Medulla oblongata (tissue), 1 donor: ENCODE measurements around the gene ZNF316.
"Not testable (repeated sequence)": the region's sequence is repeated elsewhere in the genome, so short reads cannot be mapped to it uniquely, and the experiment has no call there.

Experiments
- DNase-seq: peaks from one replicate; pipeline ENCODE4 v3.0.0-alpha.2; 2015; ENCODE audit errors: extremely low spot score

The ZNF316 gene

DNA sequence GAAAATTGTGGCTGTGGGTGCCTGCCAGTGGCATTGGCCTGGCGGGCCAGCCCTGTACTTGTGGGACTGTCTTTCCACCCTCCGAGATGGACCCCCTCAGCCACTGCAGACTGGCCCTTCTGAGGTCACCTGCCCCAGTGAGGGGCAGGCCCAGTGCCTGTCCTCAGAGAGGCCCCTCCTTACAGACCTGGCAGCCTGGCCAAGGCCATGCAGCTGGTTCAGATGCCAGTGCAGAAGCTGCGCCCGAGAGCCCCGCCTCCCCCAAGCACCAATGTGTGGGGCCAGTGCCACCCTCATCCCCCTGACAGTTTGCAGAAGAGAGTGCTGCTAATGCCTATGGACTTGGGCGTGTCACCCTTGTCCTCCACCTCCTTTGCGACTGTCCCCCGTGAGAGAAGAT, 10.0 kb downstream of the ZNF316 start:
- DNase-seq = no peak

DNA sequence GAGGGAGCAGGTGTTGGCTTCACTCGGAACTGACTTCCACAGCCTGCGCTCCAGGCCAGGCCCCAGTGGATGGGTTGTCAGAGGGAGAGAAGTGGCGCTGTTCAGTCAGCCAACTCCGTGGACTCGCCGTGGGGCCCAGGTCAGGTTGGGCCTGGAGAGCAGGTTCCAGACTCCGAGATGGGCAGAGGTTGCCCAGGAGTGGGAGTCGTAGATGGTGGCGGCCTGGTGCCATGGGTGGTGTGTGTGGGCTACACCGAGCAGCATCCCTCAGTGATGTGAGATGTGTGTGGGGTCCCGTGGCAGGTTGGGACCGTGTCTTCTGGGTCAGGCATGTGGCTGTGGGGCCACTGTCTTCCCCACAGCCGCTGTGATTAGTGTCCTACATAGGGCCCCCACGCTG, 10.4 kb downstream of the ZNF316 start:
- no peak for DNase-seq

DNA sequence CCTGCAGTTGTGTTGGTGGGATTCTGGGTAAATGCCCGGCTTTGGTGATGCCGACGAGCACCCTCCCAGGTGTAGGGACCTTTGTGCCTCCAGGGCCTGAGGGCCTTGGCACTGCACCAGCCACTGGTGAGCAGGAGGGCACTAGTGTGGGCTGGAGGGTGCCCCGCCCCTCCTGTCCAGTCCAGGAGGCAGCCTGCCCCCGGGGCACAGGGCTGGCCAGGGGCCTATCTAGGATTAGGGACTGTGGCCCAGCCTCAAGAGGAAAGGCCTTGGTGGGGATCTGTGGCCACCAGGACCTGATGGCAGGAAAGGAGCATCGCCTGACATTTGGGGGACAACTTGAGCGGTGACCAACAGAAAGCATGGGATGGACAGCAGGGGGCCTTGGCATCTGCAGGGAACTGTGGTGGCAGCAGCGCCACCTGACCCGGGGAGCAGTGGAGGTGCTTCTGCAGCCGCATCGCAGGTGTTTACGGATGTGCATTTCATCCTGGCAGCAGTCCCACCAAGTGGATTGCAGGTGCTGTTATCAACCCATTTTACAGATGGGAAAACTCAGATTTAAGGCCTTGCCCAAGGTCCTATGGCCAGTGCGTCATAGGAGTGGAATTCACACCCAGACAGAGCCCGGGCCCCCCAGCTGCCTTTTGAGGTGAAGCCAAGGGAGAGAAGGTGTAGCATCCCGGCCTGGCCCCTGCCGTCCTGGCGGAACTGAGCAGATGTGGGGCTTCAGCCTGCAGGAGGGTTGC, 11.1 kb downstream of the ZNF316 start:
- no peak for DNase-seq

DNA sequence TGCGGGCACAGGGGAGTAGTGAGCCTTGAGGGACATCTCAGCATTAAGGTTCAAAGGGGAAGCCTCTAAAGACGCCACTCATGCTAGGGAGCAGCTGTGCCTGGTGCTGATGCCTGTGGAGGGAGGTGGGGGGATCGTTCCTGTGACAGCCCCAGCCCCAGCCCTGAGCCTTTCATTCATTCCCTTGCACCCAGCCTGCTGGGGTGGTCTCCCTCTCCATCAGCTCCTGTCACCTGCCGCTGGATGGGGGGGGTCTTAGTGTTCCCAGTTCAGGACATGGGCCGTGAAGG, 11.6 kb downstream of the ZNF316 start:
- no peak for DNase-seq

GRCh38 chr7:6649241-6649961, 12.3 kb downstream of the ZNF316 start:
- DNase-seq = no peak

- DNase-seq = no peak
Observed at GRCh38 chr7:6650086-6650485, 13.0 kb downstream of the ZNF316 start.

DNA sequence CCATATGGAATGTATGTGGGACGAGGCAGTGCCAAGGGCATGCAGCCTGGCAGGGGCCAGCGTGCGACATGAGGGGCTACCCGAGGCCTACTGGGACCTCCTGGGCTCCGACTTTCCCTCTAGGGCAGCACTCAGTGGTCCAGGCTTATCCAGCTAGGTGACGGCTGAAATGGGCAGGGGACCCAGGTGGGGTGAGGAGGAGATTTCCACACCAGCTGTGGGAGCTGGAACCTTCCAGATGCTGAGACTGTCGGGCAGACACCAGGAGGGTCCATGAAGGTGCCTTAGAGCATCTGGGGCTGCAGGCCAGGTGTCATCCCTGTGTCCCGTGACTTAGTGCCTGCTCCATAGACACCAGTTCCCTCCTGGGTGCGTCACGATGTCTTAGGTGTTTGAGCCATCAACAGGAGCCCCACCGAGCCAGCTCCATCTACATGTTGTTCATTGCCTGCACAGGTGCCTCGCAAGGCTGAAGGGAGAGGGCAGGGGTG, 13.4 kb downstream of the ZNF316 start:
- DNase-seq = no peak

- no peak for DNase-seq
Observed at GRCh38 chr7:6651851-6652445, 14.8 kb downstream of the ZNF316 start.

DNA sequence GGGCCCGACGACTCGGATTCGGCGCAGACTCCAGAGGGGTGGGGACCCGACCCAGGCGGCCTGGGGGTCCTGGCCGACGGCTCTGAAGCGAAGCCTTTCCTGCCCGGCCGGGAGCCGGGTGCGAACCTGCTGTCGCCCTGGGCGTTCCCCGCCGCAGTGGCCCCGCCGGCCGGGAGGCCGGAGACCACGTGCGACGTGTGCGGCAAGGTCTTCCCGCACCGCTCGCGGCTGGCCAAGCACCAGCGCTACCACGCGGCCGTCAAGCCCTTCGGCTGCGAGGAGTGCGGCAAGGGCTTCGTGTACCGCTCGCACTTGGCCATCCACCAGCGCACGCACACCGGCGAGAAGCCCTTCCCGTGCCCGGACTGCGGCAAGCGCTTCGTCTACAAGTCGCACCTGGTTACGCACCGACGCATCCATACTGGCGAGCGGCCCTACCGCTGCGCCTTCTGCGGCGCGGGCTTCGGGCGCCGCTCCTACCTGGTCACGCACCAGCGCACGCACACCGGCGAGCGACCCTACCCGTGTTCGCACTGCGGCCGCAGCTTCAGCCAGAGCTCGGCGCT, 15.4 kb downstream of the ZNF316 start:
- no peak for DNase-seq

DNA sequence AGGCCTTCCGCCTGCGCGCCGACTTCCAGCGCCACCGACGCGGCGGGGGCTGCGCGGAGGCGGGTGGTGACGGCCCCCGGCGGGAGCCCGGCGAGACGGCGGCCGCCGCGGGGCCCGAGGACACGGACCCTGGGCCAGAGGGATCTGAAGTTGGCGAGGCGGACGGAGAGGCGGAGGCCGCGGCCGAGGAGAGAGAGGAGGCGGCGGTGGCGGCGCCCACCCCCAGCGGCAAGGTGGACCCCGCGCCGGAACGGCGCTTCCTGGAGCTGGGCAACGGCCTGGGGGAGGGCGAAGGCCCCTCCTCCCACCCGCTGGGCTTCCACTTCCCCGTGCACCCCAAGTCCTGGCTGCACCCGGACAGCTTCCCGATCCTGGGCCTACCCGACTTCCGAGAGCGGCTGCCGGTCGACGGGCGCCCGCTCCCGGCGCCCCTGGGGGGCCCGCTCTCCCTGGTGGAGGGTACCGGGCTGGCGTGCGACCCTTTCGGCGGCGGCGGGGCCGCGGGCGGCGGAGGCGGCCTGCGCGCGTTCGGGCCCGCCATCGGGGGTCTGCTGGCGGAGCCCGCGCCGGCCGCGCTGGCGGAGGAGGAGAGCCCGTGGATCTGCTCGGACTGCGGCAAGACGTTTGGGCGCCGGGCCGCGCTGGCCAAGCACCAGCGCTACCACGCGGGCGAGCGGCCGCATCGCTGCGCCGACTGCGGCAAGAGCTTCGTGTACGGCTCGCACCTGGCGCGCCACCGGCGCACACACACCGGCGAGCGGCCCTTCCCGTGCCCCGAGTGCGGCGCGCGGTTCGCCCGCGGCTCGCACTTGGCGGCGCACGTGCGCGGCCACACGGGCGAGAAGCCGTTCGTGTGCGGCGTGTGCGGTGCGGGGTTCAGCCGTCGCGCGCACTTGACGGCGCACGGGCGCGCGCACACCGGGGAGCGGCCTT, 16.2 kb downstream of the ZNF316 start:
- no peak for DNase-seq

DNA sequence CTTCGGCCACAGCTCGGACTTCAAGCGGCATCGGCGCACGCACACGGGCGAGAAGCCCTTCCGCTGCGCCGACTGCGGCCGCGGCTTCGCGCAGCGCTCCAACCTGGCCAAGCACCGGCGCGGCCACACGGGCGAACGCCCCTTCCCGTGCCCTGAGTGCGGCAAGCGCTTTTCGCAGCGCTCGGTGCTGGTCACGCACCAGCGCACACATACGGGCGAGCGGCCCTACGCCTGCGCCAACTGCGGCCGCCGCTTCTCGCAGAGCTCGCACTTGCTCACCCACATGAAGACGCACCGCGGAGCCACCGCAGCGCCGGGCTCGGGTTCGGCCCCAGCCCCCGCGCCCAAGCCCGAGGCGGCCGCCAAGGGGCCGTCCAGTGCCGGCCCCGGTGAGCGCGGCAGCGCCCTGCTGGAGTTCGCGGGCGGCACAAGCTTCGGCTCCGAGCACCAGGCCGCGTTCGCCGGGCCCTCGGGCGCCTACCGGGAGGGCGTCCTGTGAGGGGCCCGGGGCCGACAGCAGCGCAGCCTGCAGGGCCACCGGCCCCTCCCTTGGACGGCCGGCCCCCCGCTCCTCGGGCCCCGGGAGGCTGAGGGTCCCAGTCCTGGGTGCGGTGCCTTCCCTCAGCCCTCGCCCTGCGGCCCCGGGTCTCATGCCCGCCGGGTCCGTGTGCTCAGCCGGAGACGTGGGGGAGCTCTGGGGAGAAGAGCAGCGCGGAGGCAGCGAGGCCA, 17.2 kb downstream of the ZNF316 start:
- no peak for DNase-seq

DNA sequence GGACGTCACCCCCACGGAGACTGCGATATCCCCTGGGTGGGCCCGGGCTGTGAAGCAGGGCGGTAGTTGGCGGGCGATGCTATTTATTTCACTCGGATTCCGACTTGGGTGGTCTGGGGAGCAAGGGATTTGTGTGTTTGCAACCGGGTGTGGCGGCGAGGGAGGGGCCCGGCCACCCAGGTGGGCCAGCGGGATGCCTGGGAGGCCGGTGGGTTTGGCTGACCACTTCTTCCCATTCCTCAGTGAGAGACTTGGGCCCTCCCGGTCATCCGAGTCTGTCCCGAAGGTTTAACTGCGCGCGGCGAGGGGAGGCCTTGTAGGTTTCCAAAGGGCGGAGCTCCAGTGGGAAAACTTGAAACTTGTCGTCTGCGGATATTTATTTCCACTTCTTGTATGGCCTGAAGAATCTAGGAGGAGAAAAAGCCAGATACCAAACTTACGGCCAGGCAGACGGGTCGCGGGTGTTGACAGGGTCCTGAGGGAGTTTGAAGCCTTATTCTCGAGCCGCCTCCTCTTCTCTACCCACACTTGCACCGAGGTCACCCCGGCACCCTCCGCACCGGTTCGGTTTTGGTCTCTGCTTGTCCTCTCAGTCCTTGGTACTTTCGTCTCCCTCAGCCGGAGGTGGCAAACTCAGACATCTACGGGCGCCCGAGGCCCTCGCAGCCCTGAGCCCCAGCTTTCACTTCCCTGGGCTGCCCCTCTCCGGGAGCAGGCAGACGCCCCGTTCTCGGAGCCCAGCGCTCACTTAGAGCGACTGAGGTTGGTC, 17.9 kb downstream of the ZNF316 start:
- DNase-seq = no peak

DNA sequence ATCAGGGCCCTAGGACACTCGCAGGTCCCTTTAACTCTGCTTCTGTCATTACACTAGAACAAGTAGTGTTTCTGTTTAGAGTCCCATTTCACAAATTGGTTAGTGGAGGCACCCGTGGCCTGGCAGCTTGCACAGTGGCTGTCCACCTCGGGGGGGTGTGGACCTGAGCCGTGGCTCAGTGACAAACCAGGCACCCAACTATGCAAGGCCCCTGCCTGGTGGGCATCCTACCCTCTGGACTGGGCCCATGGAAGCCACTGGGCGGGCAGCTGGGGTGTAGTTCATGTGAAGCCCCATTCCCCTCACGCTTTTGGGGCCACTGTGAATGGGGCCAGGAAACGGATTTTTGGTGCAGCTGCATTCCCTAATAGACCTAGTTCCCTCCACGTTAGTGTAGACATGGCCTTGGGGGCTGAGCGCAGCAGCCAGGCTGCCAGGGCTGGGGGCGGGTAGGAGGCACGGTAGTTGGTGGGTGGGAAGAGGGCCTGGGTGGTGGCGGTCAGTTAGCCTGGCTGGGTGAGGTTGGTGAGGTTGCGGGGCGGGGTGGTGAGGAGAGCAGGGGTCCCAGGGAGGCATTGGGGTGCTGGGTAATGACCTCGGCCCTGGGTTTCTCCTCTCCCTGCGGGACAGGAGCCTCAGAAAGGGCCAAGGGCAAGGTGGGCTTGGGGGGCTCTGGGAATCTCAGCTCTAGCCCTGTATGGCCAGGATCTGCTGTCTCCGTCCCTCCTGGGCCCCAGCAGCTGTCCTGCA, 18.7 kb downstream of the ZNF316 start:
- no peak for DNase-seq

- DNase-seq = no peak
Observed at GRCh38 chr7:6656413-6656812, 19.3 kb downstream of the ZNF316 start.

DNA sequence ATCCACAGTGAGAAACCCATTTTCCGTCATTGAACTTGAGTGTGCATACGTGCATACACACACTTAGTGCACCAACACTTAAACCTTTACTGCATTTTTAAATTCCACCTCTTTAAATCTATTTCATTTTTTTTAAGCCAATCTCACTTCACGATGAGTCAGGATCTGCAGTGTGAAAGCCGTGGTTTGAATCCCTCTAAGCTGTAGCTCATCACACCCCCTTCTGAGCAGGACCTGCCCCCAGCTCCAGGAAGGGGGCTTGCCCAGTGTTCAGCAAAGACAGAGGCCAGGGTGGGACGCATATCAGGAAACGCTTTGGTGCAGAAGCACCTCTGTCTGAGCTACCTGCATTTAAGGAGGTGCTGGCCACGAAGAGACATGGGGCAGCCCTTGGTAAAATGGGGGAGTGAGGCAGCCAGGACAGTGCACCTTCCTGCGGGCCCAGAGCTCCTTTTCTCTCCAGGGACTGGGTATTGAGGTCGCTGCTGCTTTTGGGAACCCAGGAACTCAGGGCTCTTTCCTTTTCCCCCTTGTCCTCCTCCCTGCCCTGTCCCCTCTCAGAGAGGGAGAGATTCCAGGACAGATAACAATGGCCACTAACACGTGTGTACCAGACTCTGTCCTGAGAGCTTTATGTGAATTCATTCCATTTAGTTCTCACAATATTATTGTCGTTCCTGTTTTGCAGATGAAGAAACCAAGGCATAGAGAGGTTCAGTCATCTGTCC, 21.7 kb downstream of the ZNF316 start:
- no peak for DNase-seq

DNA sequence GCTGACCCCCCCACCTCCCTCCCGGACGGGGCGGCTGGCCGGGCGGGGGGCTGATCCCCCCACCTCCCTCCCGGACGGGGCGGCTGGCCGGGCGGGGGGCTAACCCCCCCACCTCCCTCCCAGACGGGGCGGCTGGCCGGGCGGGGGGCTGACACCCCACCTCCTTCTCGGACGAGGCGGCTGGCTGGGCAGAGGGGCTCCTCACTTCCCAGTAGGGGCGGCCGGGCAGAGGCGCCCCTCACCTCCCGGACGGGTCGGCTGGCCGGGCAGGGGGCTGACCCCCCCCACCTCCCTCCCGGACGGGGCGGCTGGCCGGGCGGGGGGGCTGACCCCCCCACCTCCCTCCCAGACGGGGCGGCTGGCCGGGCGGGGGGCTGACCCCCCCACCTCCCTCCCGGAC, 33.7 kb downstream of the ZNF316 start:
- not testable (repeated sequence) for DNase-seq

GRCh38 chr7:6675807-6676405, 38.8 kb downstream of the ZNF316 start:
- DNase-seq = no peak

DNA sequence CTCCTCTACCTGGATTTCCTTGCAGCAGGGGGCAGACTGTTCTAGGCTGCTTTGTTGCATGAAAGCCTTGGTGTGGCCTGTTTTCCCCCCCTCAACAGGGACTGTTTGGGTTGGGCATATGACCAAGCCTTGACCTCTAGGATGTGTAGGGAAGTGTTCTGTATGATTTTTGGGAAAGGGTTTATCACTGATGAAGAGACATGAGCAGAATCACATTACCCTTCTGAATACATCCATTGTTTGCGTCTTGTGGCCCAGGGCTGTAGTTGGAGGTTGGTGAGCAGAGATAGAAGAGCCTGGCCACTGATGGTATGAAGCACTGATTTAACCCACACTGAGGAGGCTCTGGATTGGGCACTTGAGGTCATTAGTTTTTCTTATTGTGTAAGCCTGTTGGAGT, 43.0 kb downstream of the ZNF316 start:
- no peak for DNase-seq
